IMR-90 (cell line): ENCODE measurements around the gene COA5. TPM values are rescaled to one million over a fixed set of nuclear protein-coding genes. Genes with fewer than 3 reads are reported as not detected.

Experiments used
- ATAC-seq: fragments of 200-7000 bp; cut with Tn5 transposase; 2 replicates; pipeline ENCODE4 v1.9.1; 2020; ENCODE audit warnings: low read depth, mild to moderate bottlenecking, moderate library complexity
- BruUV-seq: library from RNA; stranded (reverse); fragments of 400-500 nt; replicated peaks from 2 replicates; lab custom pipeline; 2021; lab: Mats Ljungman, UMichigan
- CTCF ChIA-PET: fragments of 300-600 bp; formaldehyde crosslinking; extraction: SDS; loops from one replicate; lab custom pipeline; 2021; ENCODE audit warnings: antibody characterized with exemption; lab: Yijun Ruan, JAX
- POLR2A ChIA-PET: fragments of 300-600 bp; sonication (Branson Sonifier 250); formaldehyde crosslinking; loops from one replicate; lab custom pipeline; 2022; ENCODE audit warnings: antibody characterized with exemption; ENCODE audit not compliant: unreplicated experiment; lab: Charles Lee
- DNase-seq: peaks from one replicate; pipeline ENCODE4 v3.0.0; 2013
- H2AFZ ChIP-seq: replicated peaks from 2 replicates; pipeline ENCODE3; 2013; ENCODE audit warnings: low read length, mild to moderate bottlenecking; ENCODE audit not compliant: poor library complexity
- H2AK5ac ChIP-seq: 2 replicates; pipeline ENCODE4 v1.6.1; 2013; ENCODE audit warnings: low read depth, low read length, inconsistent platforms
- H2AK9ac ChIP-seq: replicated peaks from 2 replicates; pipeline ENCODE3; 2013; ENCODE audit warnings: mild to moderate bottlenecking, low read depth, low read length, moderate library complexity; ENCODE audit not compliant: poor library complexity
- H2BK120ac ChIP-seq: 2 replicates; pipeline ENCODE4 v1.6.1; 2013; ENCODE audit warnings: low read depth, low read length, inconsistent platforms
- H2BK15ac ChIP-seq: 3 replicates; pipeline ENCODE4 v1.6.1; 2013; ENCODE audit warnings: low read depth, low read length, inconsistent platforms
- H2BK20ac ChIP-seq: 2 replicates; pipeline ENCODE4 v1.6.1; 2013; ENCODE audit warnings: low read depth, mild to moderate bottlenecking, inconsistent platforms, low read length, moderate library complexity
- H2BK5ac ChIP-seq: 2 replicates; pipeline ENCODE4 v1.6.1; 2013; ENCODE audit warnings: mild to moderate bottlenecking, low read depth, low read length, inconsistent platforms; ENCODE audit not compliant: poor library complexity, severe bottlenecking
- H3K14ac ChIP-seq: replicated peaks from 2 replicates; pipeline ENCODE4 v1.6.1; 2013; ENCODE audit warnings: low read depth, low read length, inconsistent platforms
- H3K18ac ChIP-seq: 2 replicates; pipeline ENCODE4 v1.6.1; 2013; ENCODE audit warnings: low read depth, low read length, control low read depth
- H3K23ac ChIP-seq: 2 replicates; pipeline ENCODE4 v1.6.1; 2013; ENCODE audit warnings: low read depth, low read length, inconsistent platforms
- H3K27ac ChIP-seq: 2 replicates; pipeline ENCODE4 v1.5.1; 2013; ENCODE audit warnings: mild to moderate bottlenecking, control low read depth, low read length; ENCODE audit not compliant: insufficient read depth
- H3K27me3 ChIP-seq: 2 replicates; pipeline ENCODE4 v1.6.1; 2013; ENCODE audit warnings: low read length; ENCODE audit not compliant: control insufficient read depth, insufficient read depth
- H3K36me3 ChIP-seq: 2 replicates; pipeline ENCODE4 v1.6.1; 2013; ENCODE audit warnings: low read length, mixed read lengths; ENCODE audit not compliant: control insufficient read depth, insufficient read depth
- H3K4ac ChIP-seq: 2 replicates; pipeline ENCODE4 v1.6.1; 2013; ENCODE audit warnings: low read depth, low read length, inconsistent platforms
- H3K4me1 ChIP-seq: 2 replicates; pipeline ENCODE4 v1.6.1; 2013; ENCODE audit warnings: low read length, mixed read lengths; ENCODE audit not compliant: control insufficient read depth, insufficient read depth
- H3K4me2 ChIP-seq: 2 replicates; pipeline ENCODE4 v1.6.1; 2013; ENCODE audit warnings: low read depth, mild to moderate bottlenecking, control low read depth, low read length, moderate library complexity
- H3K4me3 ChIP-seq: 2 replicates; pipeline ENCODE4 v1.5.1; 2013; ENCODE audit warnings: low read depth, mild to moderate bottlenecking, control low read depth, low read length, moderate library complexity; ENCODE audit not compliant: insufficient read depth
- H3K56ac ChIP-seq: 2 replicates; pipeline ENCODE4 v1.6.1; 2013; ENCODE audit warnings: low read length, inconsistent platforms; ENCODE audit not compliant: insufficient read depth; ENCODE audit errors: extremely low read depth
- H3K79me1 ChIP-seq, 2 experiments: 2 replicates each; pipeline ENCODE4 v1.6.1; 2013; ENCODE audit warnings: low read length in 2 of 2, inconsistent platforms in 1 of 2, low read depth in 1 of 2
- H3K9ac ChIP-seq: 2 replicates; pipeline ENCODE4 v1.6.1; 2013; ENCODE audit warnings: low read depth, low read length, control low read depth
- H3K9me1 ChIP-seq: 2 replicates; pipeline ENCODE4 v1.6.1; 2013; ENCODE audit warnings: low read length, inconsistent platforms; ENCODE audit not compliant: insufficient read depth
- H3K9me3 ChIP-seq: 2 replicates; pipeline ENCODE4 v1.6.1; 2013; ENCODE audit warnings: low read length; ENCODE audit not compliant: control insufficient read depth, insufficient read depth
- H4K20me1 ChIP-seq: 2 replicates; pipeline ENCODE4 v1.6.1; 2013; ENCODE audit warnings: low read length, inconsistent platforms; ENCODE audit not compliant: insufficient read depth
- H4K5ac ChIP-seq: 2 replicates; pipeline ENCODE4 v1.6.1; 2013; ENCODE audit warnings: mild to moderate bottlenecking, low read depth, low read length, control low read depth
- H4K8ac ChIP-seq, 2 experiments: 2 replicates each; pipeline ENCODE4 v1.6.1; 2013; ENCODE audit warnings: low read depth in 2 of 2, low read length in 2 of 2, control low read depth in 1 of 2, inconsistent platforms in 1 of 2
- H4K91ac ChIP-seq: 2 replicates; pipeline ENCODE4 v1.6.1; 2013; ENCODE audit warnings: low read depth, low read length, inconsistent platforms; ENCODE audit not compliant: insufficient read depth
- CHD1 ChIP-seq: IDR thresholded peaks from 2 replicates; pipeline ENCODE4 v1.6.1; 2012; ENCODE audit warnings: low read depth, low read length, improper control_type of control experiment
- FOS ChIP-seq: fragments of 150-350 bp; IDR thresholded peaks from 2 replicates; pipeline ENCODE4 v1.6.1; 2016; ENCODE audit warnings: low read depth, low read length
- MAFK ChIP-seq: IDR thresholded peaks from 2 replicates; pipeline ENCODE4 v1.6.1; 2012; ENCODE audit warnings: low read depth, low read length, improper control_type of control experiment
- MXI1 ChIP-seq: IDR thresholded peaks from 2 replicates; pipeline ENCODE4 v1.6.1; 2012; ENCODE audit warnings: low read depth, mild to moderate bottlenecking, low read length, moderate library complexity, borderline replicate concordance
- POLR2A ChIP-seq: IDR thresholded peaks from 2 replicates; pipeline ENCODE4 v1.6.1; 2012; ENCODE audit warnings: mild to moderate bottlenecking, low read depth, low read length
- SMC3 ChIP-seq: fragments of 150-350 bp; IDR thresholded peaks from 2 replicates; pipeline ENCODE4 v1.6.1; 2016; ENCODE audit warnings: low read depth, mild to moderate bottlenecking, antibody characterized with exemption, low read length, moderate library complexity
- USF2 ChIP-seq: fragments of 150-350 bp; IDR thresholded peaks from 2 replicates; pipeline ENCODE4 v1.6.1; 2017; ENCODE audit warnings: mild to moderate bottlenecking, antibody characterized with exemption, low read length, low read depth
- WGBS, 2 experiments: methylation state at CpG; one replicate each; pipeline versions ENCODE4 v1.1.5 to v1.1.7; 2013; ENCODE audit warnings: missing lambda C conversion rate in 2 of 2; ENCODE audit not compliant: insufficient read length in 1 of 2; ENCODE audit errors: extremely low coverage in 2 of 2; 5-methylcytosine and 5-hydroxymethylcytosine counted together
- dilution Hi-C: fragments of 300-500 bp; cut with HindIII; formaldehyde crosslinking; loops from one replicate; pipeline ENCODE4 v1.14.3; 2018; ENCODE audit warnings: low sequenced_read_pairs; ENCODE audit not compliant: unreplicated experiment
- in situ Hi-C: fragments of 300-500 bp; cut with MboI; formaldehyde crosslinking; loops from 3 replicates; pipeline ENCODE4 v1.14.3; 2019; ENCODE audit warnings: low sequenced_read_pairs, inconsistent platforms, mixed read lengths
- intact Hi-C: fragments of 100-400 bp; cut with micrococcal nuclease; formaldehyde crosslinking; loops from 2 replicates; pipeline ENCODE4 v1.10.0; 2022
- polyA plus RNA-seq, 3 experiments: library from polyadenylated mRNA; depleted of rRNA; stranded (reverse); fragments of >200 nt; gene quantifications; 2 replicates each; pipeline ENCODE4 v1.2.3, GENCODE V29; 2012; ENCODE audit warnings: low replicate concordance in 1 of 3
- total RNA-seq: library from RNA; depleted of rRNA; stranded (reverse); fragments of >200 nt; gene quantifications from 2 replicates; pipeline ENCODE4 v1.2.3, GENCODE V29; 2012
- TF ChIP-seq, protein P1 (sequence below): conservative IDR thresholded peaks from 2 replicates; pipeline ENCODE4 v1.5.1; 2012; ENCODE audit warnings: mild to moderate bottlenecking, low read depth, low read length, improper control_type of control experiment
- TF ChIP-seq, protein P2 (sequence below): fragments of 150-350 bp; IDR thresholded peaks from 2 replicates; pipeline ENCODE4 v1.6.1; 2016; ENCODE audit warnings: low read depth, mild to moderate bottlenecking, low read length, moderate library complexity, borderline replicate concordance

The COA5 gene
- total and polyA plus RNA-seq, 2 of the 4 experiments (the other 2 are of a cell fraction): 8.4 to 14.2 TPM

- WGBS, 2 experiments: 100% methylated on average over 1 of the region's 2 CpGs; no CpG with 5 or more reads in 1 of the 2 experiments
- Histone ChIP-seq H3K27me3 (no peaks in the 10 kb centered on the region), H3K23ac (no peak overlapping the region), H3K56ac (no peak overlapping the region), H3K4me3 (no peak overlapping the region), H3K36me3 (peaks cover 11% of the 10 kb centered on the region), H2BK15ac (no peak overlapping the region), H2BK5ac (no peak overlapping the region), H3K4me2 (no peak overlapping the region), H2AK9ac (no peak overlapping the region), H3K9me3 (no peaks in the 10 kb centered on the region), H3K14ac (no peak overlapping the region), H3K18ac (no peak overlapping the region), H3K9ac (no peak overlapping the region), H2AFZ (no peak overlapping the region), H3K9me1 (peaks cover 3% of the 10 kb centered on the region; the same call in 1 of the 2 replicates), H4K20me1 (peaks cover 8% of the 10 kb centered on the region; the same call in 1 of the 2 replicates), H4K5ac (no peak overlapping the region), H4K8ac (no peak overlapping the region), H3K79me1 (peaks cover 36 to 52% of the 10 kb centered on the region in 2 experiments), H3K4ac (no peak overlapping the region), H3K27ac (no peak overlapping the region), H2BK20ac (no peak overlapping the region), H3K4me1 (peaks cover 7% of the 10 kb centered on the region), H2BK120ac (no peak overlapping the region), H4K91ac (no peak overlapping the region), H2AK5ac (no peak overlapping the region)
- TF ChIP-seq MAFK (no peak), USF2 (no peak), POLR2A (no peak), CHD1 (no peak), SMC3 (no peak), MXI1 (no peak), FOS (no peak)
- TF ChIP-seq, protein P1, sequence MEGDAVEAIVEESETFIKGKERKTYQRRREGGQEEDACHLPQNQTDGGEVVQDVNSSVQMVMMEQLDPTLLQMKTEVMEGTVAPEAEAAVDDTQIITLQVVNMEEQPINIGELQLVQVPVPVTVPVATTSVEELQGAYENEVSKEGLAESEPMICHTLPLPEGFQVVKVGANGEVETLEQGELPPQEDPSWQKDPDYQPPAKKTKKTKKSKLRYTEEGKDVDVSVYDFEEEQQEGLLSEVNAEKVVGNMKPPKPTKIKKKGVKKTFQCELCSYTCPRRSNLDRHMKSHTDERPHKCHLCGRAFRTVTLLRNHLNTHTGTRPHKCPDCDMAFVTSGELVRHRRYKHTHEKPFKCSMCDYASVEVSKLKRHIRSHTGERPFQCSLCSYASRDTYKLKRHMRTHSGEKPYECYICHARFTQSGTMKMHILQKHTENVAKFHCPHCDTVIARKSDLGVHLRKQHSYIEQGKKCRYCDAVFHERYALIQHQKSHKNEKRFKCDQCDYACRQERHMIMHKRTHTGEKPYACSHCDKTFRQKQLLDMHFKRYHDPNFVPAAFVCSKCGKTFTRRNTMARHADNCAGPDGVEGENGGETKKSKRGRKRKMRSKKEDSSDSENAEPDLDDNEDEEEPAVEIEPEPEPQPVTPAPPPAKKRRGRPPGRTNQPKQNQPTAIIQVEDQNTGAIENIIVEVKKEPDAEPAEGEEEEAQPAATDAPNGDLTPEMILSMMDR: no peak
- TF ChIP-seq, protein P2, sequence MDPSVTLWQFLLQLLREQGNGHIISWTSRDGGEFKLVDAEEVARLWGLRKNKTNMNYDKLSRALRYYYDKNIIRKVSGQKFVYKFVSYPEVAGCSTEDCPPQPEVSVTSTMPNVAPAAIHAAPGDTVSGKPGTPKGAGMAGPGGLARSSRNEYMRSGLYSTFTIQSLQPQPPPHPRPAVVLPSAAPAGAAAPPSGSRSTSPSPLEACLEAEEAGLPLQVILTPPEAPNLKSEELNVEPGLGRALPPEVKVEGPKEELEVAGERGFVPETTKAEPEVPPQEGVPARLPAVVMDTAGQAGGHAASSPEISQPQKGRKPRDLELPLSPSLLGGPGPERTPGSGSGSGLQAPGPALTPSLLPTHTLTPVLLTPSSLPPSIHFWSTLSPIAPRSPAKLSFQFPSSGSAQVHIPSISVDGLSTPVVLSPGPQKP: no peak
- CTCF ChIA-PET: no interaction called here
- dilution Hi-C loops (no loop called here), intact Hi-C loops (loop anchor here (10.0 kb wide), 1 partner anchor 160 kb away; the partner anchor contains the start of gene INPP4A), in situ Hi-C loops (loop anchor here (5.0 kb wide), 1 partner anchor 197 kb away; no protein-coding TSS in a partner anchor)
- DNase-seq (no peak), ATAC-seq (no peak)
- POLR2A ChIA-PET: no interaction called here
- BruUV-seq: no TSS peak
These were observed 3.8 kb downstream of the COA5 start for GRCh38 chr2:98604547-98604946.
